NCI-H2107 treated with DMSO at 0.1 percent for 48 hours (cell line): Measurements from ENCODE around the gene NFILZ.
"Not testable (repeated sequence)": the region's sequence is repeated elsewhere in the genome, so short reads cannot be mapped to it uniquely, and the experiment has no call there.

ENCODE experiments used
- DNase-seq: peaks from one replicate; lab custom pipeline; 2025; ENCODE audit not compliant: unreplicated experiment; lab: John Stamatoyannopoulos, UW

The NFILZ gene

GRCh38 chr19:8611391-8611876 lies 19.0 kb upstream of the NFILZ start:
- DNase-seq: no peak

GRCh38 chr19:8611877-8612806 lies 18.3 kb upstream of the NFILZ start:
- DNase-seq: no peak

- no peak for DNase-seq
These were observed 17.6 kb upstream of the NFILZ start for GRCh38 chr19:8612807-8613171.

- DNase-seq: no peak
These were observed 16.0 kb upstream of the NFILZ start for GRCh38 chr19:8614455-8614854.

- DNase-seq: no peak
These were observed 15.4 kb upstream of the NFILZ start for GRCh38 chr19:8615024-8615423.

GRCh38 chr19:8615813-8616596 lies 14.4 kb upstream of the NFILZ start:
- DNase-seq: peak; percentile 1

GRCh38 chr19:8616861-8617260 lies 13.6 kb upstream of the NFILZ start:
- DNase-seq: no peak

- not testable (repeated sequence) for DNase-seq
These were observed 13.1 kb upstream of the NFILZ start for GRCh38 chr19:8617325-8617724.

- no peak for DNase-seq
These were observed 12.4 kb upstream of the NFILZ start for GRCh38 chr19:8617984-8618383.

GRCh38 chr19:8618751-8619150 lies 11.7 kb upstream of the NFILZ start:
- no peak for DNase-seq

- DNase-seq: not testable (repeated sequence)
These were observed 7.5 kb upstream of the NFILZ start for GRCh38 chr19:8622886-8623285.

GRCh38 chr19:8626842-8627241 lies 3.6 kb upstream of the NFILZ start:
- DNase-seq: no peak

GRCh38 chr19:8629184-8629583 lies 1.2 kb upstream of the NFILZ start:
- no peak for DNase-seq

GRCh38 chr19:8630796-8631424 lies 477 bp downstream of the NFILZ start:
- no peak for DNase-seq

GRCh38 chr19:8631425-8631819 lies 989 bp downstream of the NFILZ start:
- DNase-seq: no peak

- DNase-seq: no peak
These were observed 5.0 kb downstream of the NFILZ start for GRCh38 chr19:8635422-8635821.

- DNase-seq: not testable (repeated sequence)
These were observed 6.6 kb downstream of the NFILZ start for GRCh38 chr19:8637070-8637469.

- no peak for DNase-seq
These were observed 7.7 kb downstream of the NFILZ start for GRCh38 chr19:8638078-8638619.

GRCh38 chr19:8639821-8640401 lies 9.5 kb downstream of the NFILZ start:
- DNase-seq: no peak

- DNase-seq: no peak
These were observed 10.1 kb downstream of the NFILZ start for GRCh38 chr19:8640402-8641004.
